Esophagus squamous epithelium (tissue), 5 donors: ENCODE measurements around the gene PPP1R3E. TPM values are rescaled to one million over a fixed set of nuclear protein-coding genes. Genes with fewer than 3 reads are reported as not detected.

Experiments
- DNase-seq: peaks from one replicate; lab custom pipeline; 2025; lab: John Stamatoyannopoulos, UW
- H3K27ac ChIP-seq, 4 donors: fragments of 200-600 bp; sonication (generic); one replicate each; pipeline ENCODE4 v1.5.1; 2016 to 2019; ENCODE audit warnings: mild to moderate bottlenecking in 1 of 4
- H3K27me3 ChIP-seq, 4 donors: fragments of 200-600 bp; sonication (generic); 1 replicate in 3 of 4; 2 replicates in 1 of 4; pipeline versions ENCODE4 v1.5.1 to v1.6.0; 2017 to 2021; ENCODE audit warnings: antibody characterized with exemption in 1 of 4
- H3K36me3 ChIP-seq, 3 donors: fragments of 200-600 bp; sonication (generic); one replicate each; pipeline ENCODE4 v1.5.1; 2016 to 2019
- H3K4me1 ChIP-seq, 3 donors: fragments of 200-600 bp; sonication (generic); one replicate each; pipeline ENCODE4 v1.5.1; 2017 to 2019
- H3K4me3 ChIP-seq, 4 donors: fragments of 200-600 bp; sonication (generic); 1 replicate in 3 of 4; 2 replicates in 1 of 4; pipeline ENCODE4 v1.5.1; 2016 to 2019; ENCODE audit warnings: mild to moderate bottlenecking in 2 of 4, moderate library complexity in 1 of 4
- H3K9me3 ChIP-seq, 3 donors: fragments of 200-600 bp; sonication (generic); one replicate each; pipeline ENCODE4 v1.5.1; 2016 to 2019
- POLR2A ChIP-seq, 4 donors: fragments of 450-650 bp; IDR thresholded peaks; one replicate each; pipeline ENCODE4 v1.6.1; 2017; ENCODE audit warnings: antibody characterized with exemption in 4 of 4, mild to moderate bottlenecking in 4 of 4, moderate library complexity in 3 of 4
- WGBS, 2 donors: methylation state at CpG; one replicate each; pipeline ENCODE4 v1.1.5; 2018; 5-methylcytosine and 5-hydroxymethylcytosine counted together
- intact Hi-C: fragments of 100-400 bp; cut with DNase I; formaldehyde crosslinking; loops from one replicate; pipeline ENCODE4 v1.15.0; 2022
- total RNA-seq, 4 donors: library from RNA; depleted of rRNA; stranded (reverse); fragments of >200 nt; gene quantifications; one replicate each; pipeline ENCODE4 v1.1.0, GENCODE V29; 2016
- TF ChIP-seq, protein P1 (sequence below), 6 experiments: fragments of 450-650 bp in 4 of 6; fragments of 200-600 bp in 2 of 6; sonication (generic) in 2 of 6; IDR thresholded peaks; one replicate each; pipeline ENCODE4 v1.5.1; 2016 to 2019; ENCODE audit warnings: antibody characterized with exemption in 6 of 6, mild to moderate bottlenecking in 4 of 6, moderate library complexity in 4 of 6
- donor health status: DM: yes; HTN: yes; CAD: no.

Gene PPP1R3E
- total RNA-seq, 4 donors from 2014 or later = 1.7 to 7.1 (median 3.4) TPM

DNA sequence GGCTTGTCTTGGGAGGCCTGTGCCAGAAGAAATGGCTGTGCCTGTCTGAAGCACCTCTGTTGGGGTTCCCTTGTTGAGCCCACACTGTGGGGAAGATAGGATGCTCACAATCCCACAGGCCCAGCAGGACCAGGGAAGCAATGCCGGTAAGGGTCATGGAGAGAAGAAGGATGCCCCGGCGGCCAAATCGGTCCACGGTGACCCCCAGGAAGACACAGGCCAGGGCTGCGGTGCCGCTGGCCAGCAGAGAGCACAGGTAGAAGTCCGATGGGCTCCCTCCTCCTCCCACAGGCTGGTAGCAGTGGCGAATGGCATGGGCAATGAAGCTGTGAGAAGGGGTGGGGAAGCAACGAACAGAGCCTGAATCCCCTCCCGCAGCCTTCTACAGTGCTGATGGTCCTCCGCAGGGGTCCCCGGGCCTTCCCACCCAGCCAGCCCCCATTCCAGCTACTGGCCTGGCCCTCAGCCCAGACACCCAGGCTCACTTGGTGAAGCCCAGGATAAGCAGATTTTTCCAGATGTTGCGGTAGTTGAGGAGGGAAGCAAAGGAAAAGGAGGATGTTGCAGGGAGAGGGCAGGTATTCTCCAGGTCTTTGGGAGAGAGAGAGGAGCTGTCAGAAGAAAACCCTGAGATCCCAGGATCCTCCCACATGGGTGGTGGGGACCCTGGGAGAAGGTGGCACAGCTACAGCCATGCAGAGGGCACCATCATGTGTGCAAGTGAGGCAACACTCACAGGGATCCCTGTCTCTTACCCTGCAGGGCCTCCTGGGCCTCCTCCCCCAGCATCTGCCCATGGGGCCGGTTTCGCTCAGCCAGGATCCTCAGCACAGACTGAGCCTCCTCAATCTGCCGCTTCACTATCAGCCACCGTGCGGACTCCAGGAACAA lies 45.0 kb upstream of the PPP1R3E start:
- no peak overlapping the region for H3K27ac ChIP-seq
- intact Hi-C loops = no loop called here
- peaks cover 9 to 13% (median 10%) of the 10 kb centered on the region in 3 donors for H3K4me1 ChIP-seq
- no peak overlapping the region for H3K4me3 ChIP-seq
- H3K27me3 ChIP-seq = peaks cover 0 to 22% (median 0%) of the 10 kb centered on the region in 4 donors
- 73 to 97% methylated on average over 5 to 7 of the region's 19 CpGs for WGBS, 2 donors
- DNase-seq = no peak
- H3K36me3 ChIP-seq = no peaks in the 10 kb centered on the region
- no peak for TF ChIP-seq POLR2A (IDR thresholded peaks at IDR 0.05)
- TF ChIP-seq, protein P1, sequence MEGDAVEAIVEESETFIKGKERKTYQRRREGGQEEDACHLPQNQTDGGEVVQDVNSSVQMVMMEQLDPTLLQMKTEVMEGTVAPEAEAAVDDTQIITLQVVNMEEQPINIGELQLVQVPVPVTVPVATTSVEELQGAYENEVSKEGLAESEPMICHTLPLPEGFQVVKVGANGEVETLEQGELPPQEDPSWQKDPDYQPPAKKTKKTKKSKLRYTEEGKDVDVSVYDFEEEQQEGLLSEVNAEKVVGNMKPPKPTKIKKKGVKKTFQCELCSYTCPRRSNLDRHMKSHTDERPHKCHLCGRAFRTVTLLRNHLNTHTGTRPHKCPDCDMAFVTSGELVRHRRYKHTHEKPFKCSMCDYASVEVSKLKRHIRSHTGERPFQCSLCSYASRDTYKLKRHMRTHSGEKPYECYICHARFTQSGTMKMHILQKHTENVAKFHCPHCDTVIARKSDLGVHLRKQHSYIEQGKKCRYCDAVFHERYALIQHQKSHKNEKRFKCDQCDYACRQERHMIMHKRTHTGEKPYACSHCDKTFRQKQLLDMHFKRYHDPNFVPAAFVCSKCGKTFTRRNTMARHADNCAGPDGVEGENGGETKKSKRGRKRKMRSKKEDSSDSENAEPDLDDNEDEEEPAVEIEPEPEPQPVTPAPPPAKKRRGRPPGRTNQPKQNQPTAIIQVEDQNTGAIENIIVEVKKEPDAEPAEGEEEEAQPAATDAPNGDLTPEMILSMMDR (IDR thresholded peaks at IDR 0.05) = no peak
- no peaks in the 10 kb centered on the region for H3K9me3 ChIP-seq

DNA sequence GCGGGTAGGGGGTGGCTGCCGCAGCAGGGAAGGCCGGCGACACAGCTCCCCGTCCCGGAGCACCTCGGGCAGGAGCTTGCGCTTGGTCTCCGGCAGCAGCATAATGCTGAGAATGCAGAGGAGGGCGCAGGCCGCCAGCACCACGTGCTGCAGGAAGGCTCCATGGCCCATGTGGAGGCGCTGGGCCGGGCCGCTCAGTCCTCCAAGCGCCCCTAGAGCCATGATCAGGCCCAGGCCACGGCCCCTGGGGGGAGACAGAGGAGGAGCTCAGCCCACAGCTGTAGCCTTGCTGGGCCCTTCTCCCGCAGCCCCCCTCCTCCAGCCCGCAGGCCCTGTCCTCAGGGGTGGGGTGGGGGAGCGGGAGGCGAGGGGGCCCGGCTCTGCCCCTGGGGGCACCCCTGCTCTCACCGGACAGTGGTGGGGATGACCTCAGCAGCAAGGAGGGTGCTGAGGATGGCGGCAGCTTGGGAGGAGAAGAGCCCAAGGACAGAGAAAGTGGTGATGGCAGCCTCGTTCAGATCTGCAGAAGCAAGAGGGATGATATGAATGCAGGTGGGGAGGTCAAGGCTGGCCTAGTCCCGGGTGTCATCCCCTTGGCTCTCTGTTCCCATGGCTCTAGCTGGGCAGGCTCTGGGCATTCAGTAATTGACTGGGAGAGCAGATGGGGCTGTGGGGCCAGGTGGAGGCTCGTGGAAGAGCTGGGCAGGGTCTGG lies 44.2 kb upstream of the PPP1R3E start:
- 40 to 61% methylated on average over 1 to 3 of the region's 27 CpGs for WGBS, 2 donors
- Histone ChIP-seq H3K9me3 (no peaks in the 10 kb centered on the region), H3K4me1 (peaks cover 2 to 5% (median 3%) of the 10 kb centered on the region in 3 donors), H3K27me3 (peaks cover 0 to 14% (median 0%) of the 10 kb centered on the region in 4 donors), H3K4me3 (no peak overlapping the region), H3K36me3 (no peaks in the 10 kb centered on the region), H3K27ac (no peak overlapping the region)
- TF ChIP-seq, protein P1 (IDR thresholded peaks at IDR 0.05) = no peak
- TF ChIP-seq POLR2A (IDR thresholded peaks at IDR 0.05) = no peak
- intact Hi-C loops = no loop called here
- no peak for DNase-seq

DNA sequence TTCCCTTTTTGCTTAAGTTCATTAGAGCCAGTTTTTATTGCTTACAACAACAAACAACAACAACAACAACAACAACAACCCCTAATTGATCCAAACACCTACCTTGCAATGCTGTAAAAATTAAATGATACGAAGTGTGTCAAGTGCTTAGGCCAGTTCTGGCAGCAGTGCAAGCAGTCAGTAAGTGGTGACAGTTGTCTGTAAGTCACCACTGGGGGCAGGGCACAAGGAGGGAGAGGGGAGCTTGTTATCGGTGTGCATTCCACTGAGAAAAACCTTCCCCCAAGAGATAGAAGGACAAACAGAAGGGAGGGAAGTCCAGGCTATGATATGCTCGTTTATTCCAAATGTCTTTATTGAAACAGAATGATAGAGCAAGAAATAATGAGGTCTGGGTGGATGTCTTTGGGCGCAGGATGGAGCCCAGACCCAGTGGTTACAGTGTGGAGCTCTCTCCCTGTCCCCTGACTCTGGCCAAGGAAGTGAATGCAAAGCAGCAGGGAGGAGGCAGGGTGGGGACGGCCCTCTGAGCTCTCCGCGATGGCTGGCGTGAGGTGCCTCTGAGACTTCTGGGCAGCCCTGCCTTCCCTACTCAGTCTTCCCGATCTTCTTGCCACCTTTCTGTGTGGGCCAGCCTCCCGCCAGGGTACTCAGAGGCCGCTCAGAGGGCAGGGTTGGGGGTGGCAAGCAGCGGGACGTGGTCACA lies 43.5 kb upstream of the PPP1R3E start:
- no peak for DNase-seq
- no peak for TF ChIP-seq POLR2A (IDR thresholded peaks at IDR 0.05)
- TF ChIP-seq, protein P1 (IDR thresholded peaks at IDR 0.05) = no peak
- H3K9me3 ChIP-seq = no peaks in the 10 kb centered on the region
- H3K27me3 ChIP-seq = peaks cover 0 to 7% (median 0%) of the 10 kb centered on the region in 4 donors
- no peaks in the 10 kb centered on the region for H3K36me3 ChIP-seq
- no peak overlapping the region for H3K27ac ChIP-seq
- H3K4me1 ChIP-seq = no peaks in the 10 kb centered on the region
- 67 to 79% methylated on average over 8 to 9 of the region's 13 CpGs for WGBS, 2 donors
- no peak overlapping the region for H3K4me3 ChIP-seq
- intact Hi-C loops = no loop called here

DNA sequence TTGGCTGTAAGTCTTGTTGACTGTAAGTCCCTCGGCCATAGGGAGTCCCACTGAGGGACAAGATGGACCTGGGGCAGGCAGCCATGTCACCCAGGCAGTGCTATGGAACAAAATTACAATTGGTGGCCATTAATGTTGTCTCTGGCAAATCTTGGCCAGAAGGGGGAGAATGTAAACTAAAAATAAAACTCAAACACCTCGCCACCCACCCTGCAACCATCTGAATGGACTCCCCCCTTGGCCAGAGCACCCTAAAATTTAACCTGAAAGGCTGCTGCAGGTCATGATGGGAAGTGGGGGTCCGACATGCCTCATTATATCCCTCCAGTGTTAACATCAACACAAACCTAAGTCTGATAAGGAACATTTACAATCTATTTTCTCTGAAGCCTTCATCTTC lies 41.8 kb upstream of the PPP1R3E start:
- DNase-seq = no peak
- intact Hi-C loops = no loop called here
- H3K9me3 ChIP-seq = no peaks in the 10 kb centered on the region
- H3K27me3 ChIP-seq = no peaks in the 10 kb centered on the region
- H3K36me3 ChIP-seq = no peaks in the 10 kb centered on the region
- no peak overlapping the region for H3K27ac ChIP-seq
- TF ChIP-seq, protein P1 (IDR thresholded peaks at IDR 0.05) = no peak
- TF ChIP-seq POLR2A (IDR thresholded peaks at IDR 0.05) = no peak
- no peak overlapping the region for H3K4me3 ChIP-seq
- WGBS, 2 donors = 43 to 54% methylated on average over 3 of the region's 3 CpGs
- H3K4me1 ChIP-seq = no peaks in the 10 kb centered on the region
